ENCODE measurements around the gene PEX13.

PEX13 gene

DNA sequence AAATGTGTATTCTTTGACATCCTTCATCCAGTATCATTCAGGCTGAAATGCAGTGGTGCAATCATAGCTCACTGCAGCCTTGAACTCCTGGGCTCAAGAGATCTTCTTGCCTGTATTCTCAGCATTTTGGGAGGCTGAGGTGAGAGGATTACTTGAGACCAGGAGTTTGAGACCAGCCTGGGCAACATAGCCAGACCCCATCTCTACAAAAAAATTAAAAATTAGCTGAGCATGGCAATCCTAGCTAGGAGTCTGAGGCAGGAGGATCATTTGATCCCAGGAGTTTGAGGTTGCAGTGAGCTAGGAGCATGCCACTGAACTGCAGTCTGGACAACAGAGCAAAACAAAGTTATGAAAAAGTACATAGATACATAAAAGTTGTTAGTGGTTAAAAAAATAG is 72.3 kb downstream of the PEX13 start:
- no peak for DNase-seq

DNA sequence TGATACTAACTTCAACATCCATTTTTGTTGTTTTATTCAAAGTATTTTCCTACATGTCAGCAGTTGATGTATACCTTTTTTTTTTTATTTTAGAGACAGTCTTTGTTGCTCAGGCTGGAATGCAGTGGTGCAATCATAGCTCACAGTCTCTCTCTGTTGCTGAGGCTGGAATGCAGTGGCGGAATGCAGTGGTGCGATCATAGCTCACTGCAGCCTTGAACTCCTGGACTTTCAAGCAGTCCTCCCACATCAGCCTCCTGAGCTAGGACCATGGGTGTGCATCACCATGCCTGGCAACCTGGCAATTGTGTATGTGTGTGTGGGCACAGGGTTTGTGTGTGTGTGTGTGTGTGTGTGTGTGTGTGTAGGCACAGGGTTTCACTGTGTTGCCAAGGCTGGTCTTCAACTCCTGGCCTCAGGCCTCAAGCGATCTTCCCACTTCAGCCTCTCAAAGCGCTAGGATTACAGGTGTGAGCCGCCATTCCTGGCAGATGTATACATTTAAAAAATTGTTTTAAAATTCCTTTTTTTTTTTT is 72.9 kb downstream of the PEX13 start:
- DNase-seq: no peak

DNA sequence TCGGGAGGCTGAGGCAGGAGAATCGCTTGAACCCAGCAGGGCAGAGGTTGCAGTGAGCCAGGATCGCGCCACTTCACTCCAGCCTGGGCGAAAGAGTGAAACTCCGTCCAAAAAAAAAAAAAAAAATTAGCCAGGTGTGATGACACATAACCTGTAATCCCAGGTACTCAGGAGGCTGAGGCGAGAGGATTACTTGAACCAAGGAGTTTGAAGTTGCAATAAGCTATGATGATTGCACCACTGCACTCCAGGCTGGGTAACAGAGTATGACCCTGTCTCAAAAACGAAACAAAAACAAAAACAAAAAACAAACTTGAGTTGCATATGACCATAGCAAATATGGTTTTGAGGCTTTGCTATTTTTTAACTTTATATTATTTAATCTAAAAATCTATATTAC is 74.0 kb downstream of the PEX13 start:
- no peak for DNase-seq

DNA sequence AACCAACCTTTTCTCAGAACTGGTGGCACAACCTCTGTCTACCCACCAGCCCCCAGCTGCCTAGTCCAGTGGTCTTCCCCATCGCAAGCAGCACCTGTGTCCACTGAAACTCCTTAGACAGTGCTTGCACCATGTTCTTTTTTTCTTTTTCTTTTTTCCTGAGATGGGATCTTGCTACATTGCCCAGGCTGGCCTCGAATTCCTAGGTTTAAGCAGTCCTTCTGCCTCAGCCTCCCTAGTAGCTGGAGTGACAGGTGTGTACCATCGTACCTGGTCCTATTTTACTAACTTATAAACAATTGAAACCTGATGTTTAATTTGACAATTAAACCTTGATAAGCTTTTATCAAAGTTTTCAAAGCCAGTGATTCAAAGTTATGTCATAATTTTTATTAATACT is 78.9 kb downstream of the PEX13 start:
- DNase-seq: no peak

DNA sequence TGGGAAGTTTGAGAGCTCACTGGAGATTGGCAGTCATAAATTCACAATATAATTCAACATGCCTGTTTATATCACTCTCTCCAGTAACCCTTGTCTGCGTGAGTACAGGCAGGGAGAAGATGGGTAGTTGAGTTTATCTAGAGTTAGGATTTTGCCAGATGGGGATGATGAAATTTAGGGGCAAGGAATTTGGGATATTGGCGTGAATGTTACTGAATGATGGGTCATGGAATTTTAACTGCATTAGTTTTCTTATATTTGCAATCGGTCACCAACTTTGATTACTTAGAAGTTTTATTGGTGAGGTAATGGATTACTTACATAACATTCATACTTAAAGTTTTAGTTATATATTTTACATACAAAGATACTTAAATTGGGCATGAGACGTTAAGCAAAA is 83.3 kb downstream of the PEX13 start:
- no peak for DNase-seq

Measured in eye (tissue), 1 donor.